Uterus (tissue), 2 donors: ENCODE data around the gene ST3GAL5.

Source experiments
- POLR2A ChIP-seq, 2 donors: fragments of 450-650 bp; IDR thresholded peaks; one replicate each; pipeline ENCODE4 v1.6.1; 2016; ENCODE audit warnings: antibody characterized with exemption in 2 of 2, mild to moderate bottlenecking in 1 of 2, moderate library complexity in 1 of 2
- TF ChIP-seq, protein P1 (sequence below), 4 experiments: fragments of 200-600 bp in 2 of 4; fragments of 450-650 bp in 2 of 4; sonication (generic) in 2 of 4; IDR thresholded peaks; one replicate each; pipeline ENCODE4 v1.5.1; 2016 to 2019; ENCODE audit warnings: antibody characterized with exemption in 4 of 4, mild to moderate bottlenecking in 2 of 4, moderate library complexity in 1 of 4

GRCh38 chr2:85913884-85914881 lies 25.4 kb upstream of the ST3GAL5 start:
- TF ChIP-seq, protein P1, sequence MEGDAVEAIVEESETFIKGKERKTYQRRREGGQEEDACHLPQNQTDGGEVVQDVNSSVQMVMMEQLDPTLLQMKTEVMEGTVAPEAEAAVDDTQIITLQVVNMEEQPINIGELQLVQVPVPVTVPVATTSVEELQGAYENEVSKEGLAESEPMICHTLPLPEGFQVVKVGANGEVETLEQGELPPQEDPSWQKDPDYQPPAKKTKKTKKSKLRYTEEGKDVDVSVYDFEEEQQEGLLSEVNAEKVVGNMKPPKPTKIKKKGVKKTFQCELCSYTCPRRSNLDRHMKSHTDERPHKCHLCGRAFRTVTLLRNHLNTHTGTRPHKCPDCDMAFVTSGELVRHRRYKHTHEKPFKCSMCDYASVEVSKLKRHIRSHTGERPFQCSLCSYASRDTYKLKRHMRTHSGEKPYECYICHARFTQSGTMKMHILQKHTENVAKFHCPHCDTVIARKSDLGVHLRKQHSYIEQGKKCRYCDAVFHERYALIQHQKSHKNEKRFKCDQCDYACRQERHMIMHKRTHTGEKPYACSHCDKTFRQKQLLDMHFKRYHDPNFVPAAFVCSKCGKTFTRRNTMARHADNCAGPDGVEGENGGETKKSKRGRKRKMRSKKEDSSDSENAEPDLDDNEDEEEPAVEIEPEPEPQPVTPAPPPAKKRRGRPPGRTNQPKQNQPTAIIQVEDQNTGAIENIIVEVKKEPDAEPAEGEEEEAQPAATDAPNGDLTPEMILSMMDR (IDR thresholded peaks at IDR 0.05), result no peak
- no peak for TF ChIP-seq POLR2A (IDR thresholded peaks at IDR 0.05)
